Activated T-cell treated with anti-CD3 and anti-CD28 coated beads for 1 hour (primary cell): ENCODE measurements around the gene BICRA.
A peak's percentile ranks its signal among the peaks of the same experiment; 100 is the strongest.

Source experiments
- DNase-seq: peaks from one replicate; pipeline ENCODE4 v3.0.0-alpha.2; 2020; ENCODE audit warnings: low read depth

Gene BICRA

DNA sequence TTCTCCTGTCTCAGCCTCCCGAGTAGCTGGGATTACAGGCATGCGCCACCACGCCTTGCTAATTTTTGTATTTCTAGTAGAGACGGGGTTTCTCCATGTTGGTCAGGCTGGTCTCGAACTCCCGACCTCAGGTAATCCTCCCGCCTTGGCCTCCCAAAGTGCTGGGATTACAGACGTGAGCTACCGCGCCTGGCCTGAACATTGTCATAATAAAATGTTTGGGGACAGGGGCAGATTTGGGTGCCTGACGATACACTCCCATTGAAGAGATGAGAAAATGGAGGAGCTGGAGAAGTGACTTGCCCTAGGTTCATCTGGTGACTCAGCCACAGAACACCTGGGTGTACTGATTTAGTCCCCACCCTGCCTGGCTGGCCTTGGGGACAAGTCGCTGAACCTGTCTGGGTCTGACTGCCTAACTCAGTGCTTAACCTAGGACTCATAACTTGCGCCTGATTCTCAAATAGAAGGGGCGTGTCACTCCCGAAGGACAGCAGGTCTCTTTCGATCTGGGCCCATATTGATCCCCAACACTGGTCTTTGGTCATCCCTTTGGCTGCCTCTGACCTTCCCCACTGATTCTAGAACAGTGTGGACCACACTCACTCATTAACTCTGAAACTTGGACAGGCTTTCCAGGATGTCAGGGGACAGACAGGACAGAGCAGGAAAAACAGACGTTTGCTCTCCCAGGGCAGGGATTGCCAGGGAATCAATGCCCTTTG, 7.6 kb upstream of the BICRA start:
- no peak for DNase-seq

DNA sequence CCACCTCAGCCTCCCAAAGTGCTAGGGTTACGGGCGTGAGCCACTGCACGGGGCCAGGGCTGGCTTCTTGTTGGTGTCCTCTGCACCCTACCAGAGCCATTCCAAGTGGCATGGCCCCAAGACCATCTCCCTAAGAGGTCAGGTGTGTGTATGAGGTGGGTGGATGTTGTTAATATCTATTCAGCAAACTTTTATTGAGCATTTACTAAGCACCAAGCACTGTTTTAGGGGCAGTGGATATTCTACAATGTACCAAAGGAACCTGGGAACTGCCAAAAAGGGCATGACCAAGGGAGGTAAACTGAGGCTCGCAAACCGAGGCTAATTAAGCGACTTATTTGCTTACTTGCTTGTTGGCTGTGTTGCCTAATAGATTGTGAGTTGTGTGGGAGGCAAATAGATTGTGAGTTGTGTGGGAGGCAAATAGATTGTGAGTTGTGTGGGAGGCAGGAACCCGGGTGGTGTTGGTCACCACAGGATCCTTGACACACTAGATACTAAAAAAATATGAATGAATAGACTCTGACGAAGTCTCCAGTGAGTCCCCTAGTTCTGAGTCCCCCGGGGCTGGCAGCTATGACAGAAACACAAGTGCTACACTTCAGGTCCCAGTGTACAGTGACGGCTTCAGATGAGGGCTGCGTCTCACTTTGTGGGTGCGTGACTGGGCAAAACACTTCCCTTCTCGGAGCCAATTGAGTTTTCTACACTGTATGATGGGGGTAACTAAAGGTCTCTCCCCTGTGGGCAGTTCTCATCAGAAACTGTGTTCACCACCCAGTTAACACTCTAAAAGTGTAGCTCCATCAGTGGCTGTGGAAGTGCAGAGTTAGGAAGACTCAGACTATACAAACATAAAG, 5.0 kb upstream of the BICRA start:
- no peak for DNase-seq

DNA sequence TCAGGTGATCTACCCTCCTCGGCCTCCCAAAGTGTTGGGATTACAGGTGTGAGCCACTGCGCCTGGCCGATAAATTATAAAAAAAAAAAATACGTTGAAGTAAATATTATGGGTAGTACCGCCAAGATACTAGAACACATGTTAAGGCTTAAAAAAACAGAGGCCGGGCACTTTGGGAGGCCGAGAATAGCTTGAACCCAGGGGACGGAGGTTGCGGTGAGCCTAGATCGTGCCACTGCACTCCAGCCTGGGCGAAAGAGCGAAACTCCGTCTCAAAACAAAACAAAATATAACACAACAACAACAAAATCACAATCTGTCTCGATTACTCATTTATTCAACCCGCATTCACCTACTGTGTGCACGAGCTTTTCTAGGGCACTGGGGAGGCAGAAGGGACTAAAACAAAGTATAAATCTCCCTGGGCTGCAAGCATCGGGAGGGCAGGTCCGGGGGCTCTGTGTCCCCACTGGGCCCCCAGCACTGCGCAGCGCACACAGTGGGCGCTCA, 1.3 kb upstream of the BICRA start:
- no peak for DNase-seq

DNA sequence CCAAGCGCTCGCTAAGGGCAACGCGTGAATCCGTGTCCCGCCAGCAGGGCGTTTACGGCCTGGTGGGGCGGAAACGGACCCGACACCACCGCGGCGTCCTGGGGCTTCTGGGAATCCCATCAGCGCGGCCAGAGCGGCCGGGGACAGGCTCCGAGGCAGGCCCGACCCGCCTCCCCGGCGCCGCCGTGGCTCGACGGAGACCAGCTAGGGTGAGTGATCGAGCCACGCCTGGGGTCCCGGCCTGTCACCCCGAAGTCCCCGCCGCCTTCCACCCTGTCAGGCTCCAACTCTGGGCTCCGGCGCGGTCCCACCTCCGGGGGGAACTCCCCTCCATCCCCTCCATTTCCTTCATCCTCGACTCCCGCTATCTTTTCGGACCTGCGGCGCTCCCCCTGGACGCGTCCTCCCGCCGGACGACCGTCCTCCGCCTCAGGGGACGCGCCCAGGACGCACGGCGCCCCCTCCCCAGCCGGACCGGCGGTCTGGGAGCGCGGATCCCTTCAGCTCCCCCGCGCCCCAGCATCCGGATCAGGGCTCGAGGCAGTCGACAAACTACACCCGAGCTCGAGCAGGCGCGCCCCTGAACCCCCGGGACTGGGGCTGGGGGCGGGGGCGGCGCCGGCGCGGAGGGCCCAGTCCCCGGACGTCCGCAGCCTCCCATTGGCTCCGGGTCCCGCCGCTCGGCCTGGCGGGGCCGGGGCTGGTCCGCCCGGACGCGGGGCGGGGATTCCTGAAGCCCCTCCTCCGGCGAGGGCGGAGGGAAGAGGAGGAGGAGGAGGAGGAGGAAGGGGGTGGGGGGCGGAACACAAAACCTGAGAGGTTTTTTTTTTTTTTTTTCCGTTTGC, 638 bp upstream of the BICRA start:
- peak; percentile 95 for DNase-seq

DNA sequence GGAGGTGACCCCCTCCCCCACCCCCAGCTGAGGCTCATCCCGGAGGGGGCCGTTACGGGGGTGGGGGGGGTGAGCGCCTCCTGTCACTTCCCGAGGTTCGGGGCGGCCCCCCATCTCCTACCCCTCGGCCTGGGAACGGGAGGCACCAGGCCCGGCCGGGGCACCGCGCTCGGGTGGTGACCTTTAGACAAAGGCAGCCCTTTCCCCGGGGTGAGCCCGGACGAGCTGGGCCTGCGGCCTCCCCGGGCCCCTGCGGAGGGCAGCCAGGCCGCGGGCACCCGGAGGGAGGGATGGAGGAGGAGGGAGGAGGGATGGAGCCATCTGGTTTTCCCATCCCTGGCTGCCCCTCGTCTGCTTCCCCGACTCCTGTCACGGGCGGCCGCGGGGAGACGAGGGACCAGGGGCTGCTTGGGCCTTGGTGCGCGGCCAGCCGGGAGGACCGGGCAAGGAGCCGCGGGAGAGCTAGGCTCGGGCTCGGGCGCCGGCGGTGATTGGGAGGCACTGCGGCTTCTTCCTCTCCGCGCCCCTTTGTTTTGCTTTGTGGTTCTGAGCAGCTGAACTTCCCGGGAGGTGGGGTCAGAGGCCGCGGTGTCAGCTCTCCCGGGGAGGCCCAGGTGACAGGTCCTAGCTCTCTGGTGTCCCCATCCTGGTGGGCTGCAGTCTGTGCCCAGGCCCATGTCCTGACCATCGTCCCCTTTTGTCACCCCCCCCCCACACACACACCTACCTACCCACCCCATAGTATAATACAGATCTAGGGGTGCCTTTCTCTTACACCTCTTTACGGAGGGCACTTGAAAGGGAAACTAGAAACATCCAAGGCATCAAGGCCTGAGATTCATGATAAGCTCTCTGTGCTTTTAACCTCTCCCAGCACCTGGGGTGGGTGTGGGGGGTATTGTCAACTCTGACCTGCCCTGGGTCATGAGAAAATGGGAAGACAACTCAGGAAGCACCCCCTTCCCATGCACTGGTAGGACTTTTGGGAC, 1.3 kb downstream of the BICRA start:
- DNase-seq: peak; percentile 40

DNA sequence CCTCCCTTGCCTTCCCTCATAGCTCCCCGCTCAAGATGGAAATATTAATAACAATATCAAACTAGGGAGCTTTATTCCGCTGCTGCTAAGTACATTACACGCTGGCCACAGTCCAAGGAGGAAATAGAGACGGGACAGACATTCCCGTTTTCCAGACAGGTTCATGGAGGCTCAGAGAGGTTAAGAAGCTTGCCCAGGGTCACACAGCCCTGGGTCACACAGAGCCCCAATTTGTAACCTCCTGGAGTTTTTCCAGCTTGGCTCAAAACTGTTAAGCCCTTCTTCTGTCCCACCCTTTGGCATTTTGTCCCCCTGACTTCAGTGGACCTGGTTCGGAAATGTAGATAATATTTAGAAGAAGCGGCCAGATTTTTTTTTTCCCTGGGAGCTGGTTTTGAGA, 2.0 kb downstream of the BICRA start:
- DNase-seq: no peak

DNA sequence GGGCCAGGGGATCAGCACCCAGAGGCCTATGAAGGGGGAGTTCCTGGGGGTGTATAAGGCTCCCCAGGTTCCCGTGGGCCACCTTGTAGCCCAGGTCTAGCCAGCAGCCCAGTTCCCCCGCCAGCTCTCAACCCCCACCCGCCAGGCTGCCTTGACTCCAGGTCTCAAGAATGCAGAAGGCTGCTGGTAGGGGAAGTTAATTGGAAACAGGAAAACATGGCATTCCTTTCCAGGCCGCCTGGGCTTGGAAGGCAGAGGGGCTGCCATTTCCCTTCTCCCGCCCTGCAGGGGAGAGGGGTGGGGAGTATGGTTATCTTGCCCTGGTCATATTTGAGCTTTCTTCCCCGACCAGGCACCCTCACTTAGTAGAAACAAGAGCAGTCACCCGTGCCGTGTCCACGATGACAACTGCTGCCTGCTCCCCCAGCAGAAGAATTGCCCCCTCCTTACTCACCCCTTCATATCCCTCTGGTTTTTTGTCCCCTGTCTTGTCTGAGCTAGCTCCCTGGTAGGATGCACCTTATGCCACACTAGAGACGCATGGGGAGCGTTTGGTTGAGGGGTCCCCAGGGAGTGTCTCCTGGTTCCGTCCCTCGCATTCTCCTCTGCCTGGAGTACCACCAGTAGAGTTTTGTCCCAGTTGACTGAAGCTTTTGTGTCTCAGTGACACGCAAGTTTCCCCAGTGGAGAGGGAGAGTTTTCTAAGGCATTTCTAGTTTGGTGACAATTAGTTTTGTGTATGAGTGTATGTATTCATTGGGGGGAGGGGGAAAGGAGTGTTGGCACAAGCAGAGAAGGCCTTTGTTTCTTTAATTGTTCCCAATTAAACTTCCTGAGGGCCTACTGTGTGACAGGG, 4.5 kb downstream of the BICRA start:
- no peak for DNase-seq

DNA sequence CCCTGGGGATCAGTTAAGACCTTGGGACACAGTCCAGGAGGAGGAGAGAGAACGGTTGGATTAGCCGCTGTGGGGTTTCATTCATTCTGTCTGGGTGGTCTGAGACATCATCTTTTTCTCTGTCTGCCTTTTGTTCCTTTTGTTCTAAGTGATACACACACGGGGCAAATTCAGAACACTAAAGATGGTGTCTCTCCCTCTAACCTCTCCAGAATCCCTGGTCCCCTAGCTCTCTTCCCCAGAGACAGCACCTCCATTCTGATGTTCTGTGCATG, 5.0 kb downstream of the BICRA start:
- DNase-seq: no peak

DNA sequence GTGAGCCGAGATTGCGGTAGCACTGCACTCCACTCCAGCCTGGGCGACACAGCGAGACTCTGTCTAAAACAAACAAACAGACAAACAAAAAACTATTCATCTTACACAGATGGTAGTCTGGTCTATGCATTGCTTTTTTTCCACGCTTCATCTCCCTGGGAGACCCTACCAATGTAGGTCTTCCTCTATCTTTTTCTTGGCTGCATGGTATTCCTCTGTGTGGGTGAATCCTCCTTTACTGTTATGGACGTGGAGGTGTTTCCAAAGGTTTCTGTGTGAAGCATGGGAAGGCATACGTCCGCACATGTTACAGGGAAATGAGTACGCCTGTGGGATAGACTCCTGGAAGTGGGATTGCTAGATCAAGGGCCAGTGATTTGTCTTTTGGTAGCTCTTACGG, 5.6 kb downstream of the BICRA start:
- DNase-seq: no peak

DNA sequence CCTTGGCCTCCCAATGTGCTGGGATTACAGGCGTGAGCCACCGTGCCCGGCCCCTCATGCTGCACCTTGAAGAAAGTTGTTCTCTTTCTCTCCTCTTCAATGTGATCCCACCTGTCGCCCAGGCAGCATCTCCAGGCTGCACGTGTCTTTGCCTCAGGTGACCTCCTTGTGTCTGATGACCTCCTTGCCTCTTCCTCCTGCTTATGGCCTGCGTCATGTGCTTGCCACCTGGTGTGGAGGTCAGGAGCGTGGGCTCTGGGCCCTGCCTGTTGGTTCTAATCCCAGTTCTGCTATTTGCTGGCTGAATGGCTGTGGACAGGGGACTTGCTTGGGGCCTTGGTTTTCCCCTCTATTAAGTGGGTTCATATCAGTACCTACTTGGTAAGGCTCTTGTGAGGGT, 6.3 kb downstream of the BICRA start:
- DNase-seq: no peak

DNA sequence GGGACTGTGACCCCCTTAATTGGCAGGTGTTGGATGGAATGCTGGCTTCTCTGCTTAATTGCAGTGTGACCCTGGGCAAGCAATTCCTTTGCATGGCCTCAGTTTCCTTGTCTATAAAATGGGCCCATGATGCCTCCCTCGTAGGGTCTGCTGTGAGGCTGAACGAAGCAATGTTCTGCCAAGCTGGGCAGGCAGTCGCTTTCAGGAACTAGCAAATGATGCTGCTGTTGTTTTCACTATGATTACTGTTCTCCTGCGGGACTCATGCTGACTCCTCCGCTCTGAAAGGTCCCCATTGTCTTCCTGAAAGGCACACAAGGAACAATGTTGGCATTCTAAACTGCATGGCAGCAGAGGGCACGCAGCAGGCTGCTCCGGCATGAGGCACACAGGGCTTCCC, 6.8 kb downstream of the BICRA start:
- DNase-seq: no peak

DNA sequence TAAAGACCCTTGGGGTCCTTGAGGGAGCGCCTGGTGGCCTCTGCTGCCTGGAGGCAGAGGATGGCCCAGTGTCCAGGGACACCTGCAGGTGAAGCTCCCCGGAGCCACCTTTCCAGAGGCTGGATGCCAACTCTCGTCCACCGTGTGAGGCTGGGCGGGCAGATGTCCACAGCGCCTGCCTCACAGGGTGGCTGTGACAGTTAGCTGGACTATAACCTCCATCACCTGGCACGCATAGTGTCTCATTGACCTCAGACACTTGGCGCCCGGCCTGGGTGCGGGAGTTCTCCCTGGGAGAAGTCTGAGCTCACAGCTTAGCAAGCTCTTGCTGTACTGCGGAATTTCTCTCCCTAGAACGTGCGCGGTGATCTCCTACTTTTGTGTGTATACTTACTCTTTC, 9.8 kb downstream of the BICRA start:
- no peak for DNase-seq

DNA sequence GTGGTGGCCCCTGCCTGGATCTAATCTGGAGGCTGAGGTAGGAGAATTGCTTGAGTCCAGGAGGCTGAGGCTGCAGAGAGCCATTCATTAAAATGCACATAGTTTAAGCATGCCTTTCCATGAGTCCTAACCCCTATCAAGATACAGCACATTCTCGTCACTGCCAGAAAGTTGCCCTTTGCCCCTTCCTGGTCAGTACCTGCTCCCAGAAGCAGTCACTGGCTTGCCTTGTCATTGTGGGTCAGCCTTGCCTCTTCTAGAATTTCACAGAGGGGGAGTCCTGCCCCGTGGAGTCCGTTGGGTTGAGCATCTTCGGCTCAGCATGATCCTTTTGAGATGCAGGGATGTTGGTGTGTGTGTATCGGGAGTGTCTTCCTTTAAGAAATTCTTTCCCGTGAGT, 10.8 kb downstream of the BICRA start:
- DNase-seq: no peak

DNA sequence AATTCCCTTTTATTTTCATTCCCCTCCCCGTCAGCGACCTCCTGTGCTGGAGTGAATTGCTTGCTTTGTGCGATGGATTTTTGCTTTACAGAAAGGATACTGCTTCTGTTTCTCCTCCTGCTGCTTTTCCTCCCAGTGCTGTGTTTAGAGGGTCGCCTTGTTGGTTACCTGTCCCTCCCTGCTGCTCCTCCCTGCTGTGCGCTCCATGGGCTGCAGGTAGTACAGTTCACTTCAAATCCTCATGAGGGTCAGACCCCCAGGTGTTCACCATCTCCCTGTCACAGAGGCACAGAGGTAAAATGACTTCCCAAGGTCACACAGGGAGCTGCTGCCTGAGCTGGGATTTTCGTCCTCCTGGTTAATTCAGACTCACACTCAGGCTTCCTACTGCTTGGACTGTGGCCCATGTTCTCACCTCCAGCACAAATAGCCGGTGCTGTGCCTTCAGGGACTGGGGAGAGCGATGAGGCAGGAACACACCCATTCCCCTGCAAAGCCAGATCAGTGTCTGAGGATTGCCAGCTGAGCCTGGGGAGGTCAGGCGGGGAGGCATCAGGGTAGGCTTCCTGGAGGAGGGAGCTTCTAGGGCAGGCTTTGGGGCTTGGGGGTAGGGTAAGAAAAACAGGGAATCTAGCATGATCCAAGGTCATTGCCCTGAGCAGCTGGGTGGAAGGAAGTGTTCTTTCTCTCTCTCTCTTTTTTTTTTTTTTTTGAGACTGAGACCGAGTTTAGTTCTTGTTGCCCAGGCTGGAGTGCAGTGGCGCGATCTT, 14.4 kb downstream of the BICRA start:
- DNase-seq: no peak

DNA sequence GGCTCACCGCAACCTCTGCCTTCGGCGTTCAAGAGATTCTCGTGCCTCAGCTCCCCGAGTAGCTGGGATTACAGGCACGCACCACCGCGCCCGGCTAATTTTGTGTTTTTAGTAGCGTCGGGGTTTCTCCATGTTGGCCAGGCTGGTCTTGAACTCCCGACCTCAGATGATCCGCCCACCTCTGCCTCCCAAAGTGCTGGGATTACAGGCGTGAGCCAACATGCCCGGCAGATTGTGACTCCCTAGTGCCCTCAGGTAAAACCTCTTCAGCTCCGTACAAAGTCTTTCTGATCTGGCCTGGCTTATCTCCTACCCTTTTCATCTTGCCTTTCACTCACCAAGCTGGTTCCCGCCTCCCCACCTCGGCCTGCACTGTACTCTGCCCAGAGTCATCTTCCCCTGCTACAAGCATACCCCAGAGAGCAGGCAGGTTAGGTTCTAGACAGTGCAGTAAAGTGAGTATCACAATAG, 15.0 kb downstream of the BICRA start:
- no peak for DNase-seq

DNA sequence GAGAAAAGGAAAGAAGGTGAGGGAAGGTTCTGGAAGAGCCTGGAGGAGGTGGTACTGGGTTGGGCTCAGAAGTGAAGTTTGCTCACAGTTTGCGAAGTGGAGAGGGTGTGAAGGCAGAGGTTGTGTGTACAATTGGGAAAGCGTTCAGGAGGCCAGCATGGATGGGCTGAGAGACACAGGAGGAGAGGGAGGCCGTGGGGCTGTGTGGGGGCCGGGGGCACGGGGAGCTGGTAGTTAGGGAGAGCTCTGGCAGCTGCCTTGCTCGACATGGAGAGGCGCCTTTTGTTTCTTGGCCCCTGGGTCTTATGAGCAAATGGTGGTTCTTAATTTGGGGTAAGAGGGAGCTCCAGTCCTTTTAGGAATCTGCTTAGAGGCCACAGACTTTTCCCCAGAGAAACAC, 16.7 kb downstream of the BICRA start:
- no peak for DNase-seq

DNA sequence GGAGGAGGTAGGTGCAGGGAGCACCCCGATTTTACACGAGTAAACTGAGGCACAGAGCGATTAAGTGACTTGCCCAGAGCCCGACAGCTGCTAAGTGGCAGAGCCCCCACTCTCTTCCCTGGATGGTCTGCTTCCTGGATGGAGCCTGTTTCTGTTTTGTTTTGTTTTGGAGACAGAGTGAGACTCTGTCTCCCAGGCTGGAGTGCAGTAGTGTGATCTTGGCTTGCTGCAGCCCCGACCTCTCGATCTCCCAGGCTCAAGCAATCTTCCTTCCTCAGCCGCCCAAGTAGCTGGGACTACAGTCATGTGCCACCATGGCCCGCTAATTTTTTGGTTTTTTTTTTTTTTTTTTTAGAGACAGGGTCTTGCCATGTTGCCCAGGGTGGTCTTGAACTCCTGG, 17.3 kb downstream of the BICRA start:
- no peak for DNase-seq

DNA sequence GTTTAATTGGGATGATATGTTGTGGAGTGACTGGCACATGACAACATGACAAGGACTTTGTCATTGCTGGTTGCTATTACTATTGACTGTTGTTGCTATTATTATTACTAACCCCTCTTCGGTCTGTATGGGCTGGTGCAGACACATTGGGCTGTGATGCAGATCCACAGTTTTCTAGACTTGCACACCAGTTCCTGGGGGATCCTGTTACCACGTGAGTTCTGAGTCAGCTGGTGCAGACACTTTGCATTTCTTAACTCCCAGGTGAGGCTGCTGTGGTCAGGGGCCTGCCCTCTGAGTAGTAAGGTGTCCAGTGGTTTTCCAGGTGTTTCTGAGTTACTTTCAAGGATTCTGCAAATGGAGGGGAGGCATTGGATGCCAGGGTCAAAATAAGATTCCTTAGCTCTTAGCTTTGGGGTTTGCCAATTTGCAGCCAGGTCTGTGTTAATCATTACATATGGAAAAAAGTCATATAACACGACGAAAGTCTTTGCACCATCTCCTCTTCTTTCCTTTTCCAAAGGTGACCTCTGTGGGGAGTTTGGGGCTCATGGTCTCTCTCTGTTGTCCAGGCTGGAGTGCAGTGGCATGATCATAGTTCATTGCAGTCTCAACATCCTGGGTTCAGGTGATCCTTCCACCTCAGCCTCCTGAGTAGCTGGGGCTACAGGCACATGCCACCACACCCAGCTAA, 19.3 kb downstream of the BICRA start:
- DNase-seq: no peak

DNA sequence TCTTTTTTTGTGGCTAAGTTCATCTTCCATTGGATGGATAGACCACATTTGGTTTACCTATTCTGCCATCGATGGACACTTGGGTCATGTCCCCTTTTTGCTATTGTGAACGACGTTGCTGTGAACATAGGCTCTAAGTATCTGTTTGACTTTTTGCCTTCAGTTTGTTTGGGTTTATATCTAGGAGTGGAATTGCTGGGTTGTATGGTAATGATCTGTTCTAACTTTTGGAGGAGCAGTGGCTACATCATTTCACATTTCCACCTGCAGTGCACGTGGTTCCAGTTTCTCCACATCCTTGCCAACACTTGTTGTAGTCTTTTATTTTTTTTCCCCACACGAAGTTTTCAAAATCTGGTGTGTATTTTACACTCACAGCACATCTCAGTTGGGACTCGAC, 21.7 kb downstream of the BICRA start:
- no peak for DNase-seq
